BJ (cell line): Measurements from ENCODE around the gene ERG. TPM values are rescaled to one million over a fixed set of nuclear protein-coding genes. Genes with fewer than 3 reads are reported as not detected.

Experiments used
- CTCF ChIA-PET: fragments of 350-600 bp; formaldehyde crosslinking; extraction: SDS; loops from one replicate; lab custom pipeline; 2021; ENCODE audit warnings: antibody characterized with exemption, inconsistent platforms; lab: Yijun Ruan, JAX
- POLR2A ChIA-PET: fragments of 300-600 bp; sonication (Branson Sonifier 250); formaldehyde crosslinking; extraction: SDS; loops from one replicate; lab custom pipeline; 2021; ENCODE audit warnings: antibody characterized with exemption; lab: Charles Lee
- DNase-seq: peaks from one replicate; pipeline ENCODE4 v3.0.0-alpha.2; 2011; ENCODE audit warnings: low read depth
- H3K27me3 ChIP-seq: 2 replicates; pipeline ENCODE4 v1.6.0; 2011; ENCODE audit warnings: low read length; ENCODE audit not compliant: control insufficient read depth, insufficient read depth
- H3K36me3 ChIP-seq: 2 replicates; pipeline ENCODE4 v1.5.1; 2011; ENCODE audit warnings: low read length; ENCODE audit not compliant: control insufficient read depth, insufficient read depth
- H3K4me3 ChIP-seq: 2 replicates; pipeline ENCODE4 v1.5.1; 2011; ENCODE audit warnings: low read depth, mild to moderate bottlenecking, control low read depth, low read length
- CTCF ChIP-seq: IDR thresholded peaks from 2 replicates; pipeline ENCODE4 v1.5.1; 2011; ENCODE audit warnings: low read depth, mild to moderate bottlenecking, control low read depth, inconsistent platforms, low read length, moderate library complexity; ENCODE audit not compliant: insufficient read depth
- polyA plus RNA-seq: library from polyadenylated mRNA; depleted of rRNA; stranded (reverse); fragments of >200 nt; gene quantifications from 2 replicates; pipeline ENCODE4 v1.2.3, GENCODE V29; 2011

ERG gene
- polyA plus RNA-seq, 1 experiment, result not detected

GRCh38 chr21:38494251-38494642, 4.0 kb downstream of the ERG start:
- Histone ChIP-seq H3K36me3 (no peaks in the 10 kb centered on the region), H3K4me3 (no peak overlapping the region), H3K27me3 (no peaks in the 10 kb centered on the region; the same call in 1 of the 2 replicates)
- CTCF ChIA-PET, result interaction anchor here (0.7 kb wide), 1 partner anchor 11 kb away, joined by 3 read pairs; no protein-coding TSS in a partner anchor
- TF ChIP-seq CTCF, result no peak
- POLR2A ChIA-PET, result no interaction called here
- no peak for DNase-seq

- CTCF ChIA-PET, result interaction anchor here (0.7 kb wide), 1 partner anchor 12 kb away, joined by 3 read pairs; no protein-coding TSS in a partner anchor
- no peak for TF ChIP-seq CTCF
- Histone ChIP-seq H3K27me3 (no peaks in the 10 kb centered on the region; the same call in 1 of the 2 replicates), H3K36me3 (no peaks in the 10 kb centered on the region), H3K4me3 (no peak overlapping the region)
- no peak for DNase-seq
- POLR2A ChIA-PET, result no interaction called here
These were observed 4.6 kb downstream of the ERG start for GRCh38 chr21:38493549-38494250.

GRCh38 chr21:38492007-38492406, 6.3 kb downstream of the ERG start:
- ChIA-PET POLR2A (no interaction called here), CTCF (no interaction called here)
- Histone ChIP-seq H3K27me3 (no peaks in the 10 kb centered on the region; the same call in 1 of the 2 replicates), H3K36me3 (no peaks in the 10 kb centered on the region), H3K4me3 (no peak overlapping the region)
- DNase-seq, result no peak
- no peak for TF ChIP-seq CTCF

GRCh38 chr21:38491536-38491935, 6.7 kb downstream of the ERG start:
- Histone ChIP-seq H3K36me3 (no peaks in the 10 kb centered on the region), H3K4me3 (no peak overlapping the region), H3K27me3 (no peaks in the 10 kb centered on the region; the same call in 1 of the 2 replicates)
- DNase-seq, result no peak
- ChIA-PET POLR2A (no interaction called here), CTCF (no interaction called here)
- no peak for TF ChIP-seq CTCF

- Histone ChIP-seq H3K36me3 (no peaks in the 10 kb centered on the region), H3K27me3 (no peaks in the 10 kb centered on the region; the same call in 1 of the 2 replicates), H3K4me3 (no peak overlapping the region)
- ChIA-PET POLR2A (no interaction called here), CTCF (no interaction called here)
- TF ChIP-seq CTCF, result no peak
- no peak for DNase-seq
These were observed 7.8 kb downstream of the ERG start for GRCh38 chr21:38490411-38491020.
